Coronary artery (tissue), 2 donors: ENCODE results near the gene FOXP1.

ENCODE experiments used
- DNase-seq: peaks from one replicate; pipeline ENCODE4 v3.0.0-alpha.2; 2017; ENCODE audit warnings: low spot score
- H3K27ac ChIP-seq, 2 donors: fragments of 200-600 bp; sonication (generic); one replicate each; pipeline ENCODE4 v1.5.1; 2016 to 2019
- H3K4me3 ChIP-seq: fragments of 200-600 bp; sonication (generic); 2 replicates; pipeline ENCODE4 v1.5.1; 2016; ENCODE audit warnings: mild to moderate bottlenecking, moderate library complexity
- TF ChIP-seq, protein P1 (sequence below): fragments of 200-600 bp; sonication (generic); IDR thresholded peaks from one replicate; pipeline ENCODE4 v1.5.1; 2019; ENCODE audit warnings: antibody characterized with exemption

FOXP1 gene

DNA sequence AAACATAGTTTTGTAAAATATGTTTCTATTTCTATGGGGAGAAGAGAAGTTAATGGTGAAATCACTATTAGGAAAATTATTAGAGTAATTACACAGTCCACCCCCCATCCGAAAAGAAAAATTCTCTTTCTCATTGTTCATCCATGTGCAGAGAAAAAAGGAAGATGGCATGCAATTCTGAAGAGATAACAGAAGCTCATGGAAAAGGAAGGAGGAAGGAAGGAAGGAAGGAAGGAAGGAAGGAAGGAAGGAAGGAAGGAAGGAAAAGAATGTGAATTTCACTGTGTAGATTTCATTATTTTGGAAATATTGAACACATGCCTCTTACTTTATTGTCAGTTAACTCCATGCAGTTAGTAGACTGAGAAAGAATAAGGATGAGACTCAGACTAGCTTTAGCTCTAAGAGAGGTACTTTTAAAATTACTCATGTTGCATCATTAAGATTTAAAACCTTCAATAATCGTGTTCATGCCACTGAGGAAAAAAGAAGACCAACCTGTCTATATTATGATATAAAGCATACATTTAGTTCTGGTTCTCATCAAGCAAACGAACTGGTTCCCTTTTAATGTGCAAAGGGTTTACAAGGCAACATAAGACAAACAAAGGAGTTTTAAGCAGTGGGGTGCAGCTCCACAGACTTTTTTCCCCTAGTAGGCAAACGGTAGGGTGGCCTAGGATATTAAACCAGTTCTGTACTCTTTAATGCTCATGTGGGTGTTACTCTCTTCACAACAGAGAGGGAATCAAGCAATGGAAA lies 379.6 kb downstream of the FOXP1 start:
- TF ChIP-seq, protein P1, sequence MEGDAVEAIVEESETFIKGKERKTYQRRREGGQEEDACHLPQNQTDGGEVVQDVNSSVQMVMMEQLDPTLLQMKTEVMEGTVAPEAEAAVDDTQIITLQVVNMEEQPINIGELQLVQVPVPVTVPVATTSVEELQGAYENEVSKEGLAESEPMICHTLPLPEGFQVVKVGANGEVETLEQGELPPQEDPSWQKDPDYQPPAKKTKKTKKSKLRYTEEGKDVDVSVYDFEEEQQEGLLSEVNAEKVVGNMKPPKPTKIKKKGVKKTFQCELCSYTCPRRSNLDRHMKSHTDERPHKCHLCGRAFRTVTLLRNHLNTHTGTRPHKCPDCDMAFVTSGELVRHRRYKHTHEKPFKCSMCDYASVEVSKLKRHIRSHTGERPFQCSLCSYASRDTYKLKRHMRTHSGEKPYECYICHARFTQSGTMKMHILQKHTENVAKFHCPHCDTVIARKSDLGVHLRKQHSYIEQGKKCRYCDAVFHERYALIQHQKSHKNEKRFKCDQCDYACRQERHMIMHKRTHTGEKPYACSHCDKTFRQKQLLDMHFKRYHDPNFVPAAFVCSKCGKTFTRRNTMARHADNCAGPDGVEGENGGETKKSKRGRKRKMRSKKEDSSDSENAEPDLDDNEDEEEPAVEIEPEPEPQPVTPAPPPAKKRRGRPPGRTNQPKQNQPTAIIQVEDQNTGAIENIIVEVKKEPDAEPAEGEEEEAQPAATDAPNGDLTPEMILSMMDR, result no peak
- DNase-seq, result no peak
- no peak overlapping the region for H3K4me3 ChIP-seq
- peak overlapping the region in 1 of 2 donors; percentile 71 for H3K27ac ChIP-seq

DNA sequence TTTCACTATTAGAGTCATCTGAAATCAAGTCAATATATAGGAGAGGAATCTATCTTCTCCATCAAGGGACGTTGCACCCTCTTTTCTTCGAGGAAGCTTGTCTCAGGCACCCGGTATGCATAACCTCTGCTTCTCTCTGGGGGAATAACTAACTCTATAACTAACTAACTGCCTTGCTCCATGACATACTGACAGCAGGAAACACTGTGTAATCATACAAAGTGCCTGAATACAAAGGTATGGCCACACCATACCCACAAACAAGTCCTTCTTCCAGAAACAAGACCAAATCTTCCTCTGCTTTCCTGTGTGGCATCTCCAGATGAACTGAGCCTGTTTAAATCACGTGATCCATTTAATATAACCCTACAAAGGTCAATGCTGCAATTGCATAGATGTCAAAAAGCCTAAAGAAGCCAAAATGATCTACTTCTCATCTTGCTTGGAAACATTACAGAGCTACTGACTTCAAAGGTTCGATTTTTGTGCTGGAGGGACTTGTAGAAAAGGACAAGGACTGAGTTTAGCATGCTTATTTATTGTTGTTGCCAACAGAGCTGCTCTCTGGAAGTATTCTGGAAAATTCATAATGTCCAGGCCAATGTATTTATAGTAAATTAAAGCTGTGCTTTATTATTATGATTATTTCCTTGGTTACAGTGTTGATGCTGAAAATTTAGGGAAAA lies 380.5 kb downstream of the FOXP1 start:
- TF ChIP-seq, protein P1, result no peak
- Histone ChIP-seq H3K27ac (peak overlapping the region in 1 of 2 donors; percentile 71), H3K4me3 (no peak overlapping the region)
- no peak for DNase-seq

DNA sequence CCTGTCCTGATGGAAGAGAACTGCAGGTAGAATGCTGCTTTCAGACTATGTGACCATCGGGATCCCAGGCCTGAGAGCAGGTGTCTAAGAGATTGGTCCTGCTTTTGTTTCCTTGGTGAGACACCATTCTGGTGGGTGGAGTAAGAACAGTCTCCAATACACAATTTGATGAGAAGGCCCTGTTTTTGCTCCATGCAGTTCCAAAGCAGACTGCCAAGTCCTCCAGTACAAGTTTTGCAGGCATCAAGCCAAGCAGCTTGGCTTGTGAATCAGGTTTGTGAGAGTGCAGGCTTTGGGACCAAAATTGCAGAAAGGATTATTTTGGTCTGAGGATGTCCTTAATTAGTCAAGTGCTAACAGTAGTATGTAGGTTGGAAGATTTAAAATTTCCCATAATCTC lies 381.6 kb downstream of the FOXP1 start:
- no peak for DNase-seq
- TF ChIP-seq, protein P1, result no peak
- Histone ChIP-seq H3K27ac (peak overlapping the region in 1 of 2 donors; percentile 46), H3K4me3 (no peak overlapping the region)

DNA sequence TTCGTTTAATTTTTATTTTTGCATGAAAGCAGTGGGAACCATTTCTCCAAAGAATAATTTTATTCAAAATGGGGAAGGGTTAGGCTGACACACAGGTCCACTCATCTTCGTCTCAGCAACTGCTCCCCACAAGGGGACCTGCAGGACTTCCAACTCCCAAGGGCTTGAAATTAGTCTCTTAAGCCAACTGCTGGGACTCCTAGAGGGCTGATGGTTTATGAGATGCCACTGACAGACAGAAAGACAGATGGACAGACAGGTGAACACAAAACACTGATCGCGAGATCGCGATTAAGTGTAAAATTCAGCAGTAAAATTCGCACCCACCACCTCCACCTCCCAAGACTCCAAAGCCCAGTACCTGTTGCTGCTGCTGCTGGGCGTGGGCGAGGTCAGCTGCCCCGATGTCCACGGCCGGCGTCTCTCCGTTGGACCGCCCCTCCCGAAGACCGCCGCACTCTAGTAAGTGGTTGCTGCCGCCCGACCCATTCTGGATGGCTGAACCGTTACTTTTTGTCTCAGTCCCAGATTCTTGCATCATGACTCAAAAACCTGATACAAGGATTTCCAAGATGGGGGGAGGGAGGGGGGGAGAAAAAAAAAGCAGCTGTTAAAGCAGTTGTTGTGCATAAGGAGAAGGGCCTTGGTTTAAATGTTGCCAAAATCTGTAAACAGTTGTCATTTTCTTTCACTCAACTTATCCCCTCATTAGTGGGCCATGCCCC lies 385.5 kb downstream of the FOXP1 start:
- DNase-seq, result no peak
- Histone ChIP-seq H3K27ac (no peak overlapping the region), H3K4me3 (no peak overlapping the region)
- TF ChIP-seq, protein P1, result no peak

DNA sequence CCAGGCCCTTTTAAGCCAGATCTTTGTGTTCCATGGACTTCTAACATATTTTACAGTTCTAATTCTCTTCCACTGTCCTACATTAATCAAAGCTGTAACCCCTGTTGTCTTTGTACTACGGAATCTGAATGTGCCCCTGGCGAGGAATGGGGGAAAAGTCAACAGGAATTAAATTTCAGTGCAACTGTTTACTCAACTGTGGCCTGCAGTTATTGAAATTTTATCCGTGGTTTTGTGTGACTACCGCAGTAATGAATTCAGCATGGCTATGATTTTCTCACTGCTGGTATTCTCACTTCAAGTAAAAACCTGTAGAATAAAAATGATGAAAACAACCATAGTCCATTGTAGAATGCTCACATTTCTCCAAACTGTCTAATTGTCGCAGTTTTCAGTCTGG lies 388.0 kb downstream of the FOXP1 start:
- no peak for DNase-seq
- no peak overlapping the region for H3K4me3 ChIP-seq
- no peak overlapping the region for H3K27ac ChIP-seq
- TF ChIP-seq, protein P1, result no peak

DNA sequence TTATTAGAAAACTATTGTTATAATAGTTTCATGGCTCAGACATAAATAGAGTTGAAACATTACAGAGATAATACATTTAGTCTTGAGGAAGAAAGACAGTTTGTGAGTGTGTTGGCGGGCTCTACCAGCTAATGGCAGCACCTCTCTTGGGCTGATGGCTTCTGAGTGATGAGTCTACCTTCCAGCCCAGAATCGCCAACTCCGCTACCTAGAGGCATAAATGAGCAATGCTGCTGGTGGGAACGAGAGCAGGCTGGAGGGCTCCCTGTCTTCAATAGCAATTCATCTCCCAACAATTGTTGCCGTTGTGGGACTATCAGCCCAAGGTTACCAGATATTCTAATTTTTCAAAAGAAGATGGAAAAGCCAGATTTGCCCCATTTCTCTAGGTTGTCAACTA lies 388.7 kb downstream of the FOXP1 start:
- Histone ChIP-seq H3K27ac (no peak overlapping the region), H3K4me3 (no peak overlapping the region)
- DNase-seq, result no peak
- TF ChIP-seq, protein P1, result no peak
